WI38 (cell line): ENCODE data around the gene ROBO2.

Experiments used
- H3K4me3 ChIP-seq: 2 replicates; pipeline ENCODE4 v1.5.1; 2011; ENCODE audit warnings: low read depth, mild to moderate bottlenecking, control low read depth, low read length
- TF ChIP-seq, protein P1 (sequence below): IDR thresholded peaks from 2 replicates; pipeline ENCODE4 v1.5.1; 2012; ENCODE audit warnings: low read depth, mild to moderate bottlenecking, control low read depth, low read length

Gene ROBO2

DNA sequence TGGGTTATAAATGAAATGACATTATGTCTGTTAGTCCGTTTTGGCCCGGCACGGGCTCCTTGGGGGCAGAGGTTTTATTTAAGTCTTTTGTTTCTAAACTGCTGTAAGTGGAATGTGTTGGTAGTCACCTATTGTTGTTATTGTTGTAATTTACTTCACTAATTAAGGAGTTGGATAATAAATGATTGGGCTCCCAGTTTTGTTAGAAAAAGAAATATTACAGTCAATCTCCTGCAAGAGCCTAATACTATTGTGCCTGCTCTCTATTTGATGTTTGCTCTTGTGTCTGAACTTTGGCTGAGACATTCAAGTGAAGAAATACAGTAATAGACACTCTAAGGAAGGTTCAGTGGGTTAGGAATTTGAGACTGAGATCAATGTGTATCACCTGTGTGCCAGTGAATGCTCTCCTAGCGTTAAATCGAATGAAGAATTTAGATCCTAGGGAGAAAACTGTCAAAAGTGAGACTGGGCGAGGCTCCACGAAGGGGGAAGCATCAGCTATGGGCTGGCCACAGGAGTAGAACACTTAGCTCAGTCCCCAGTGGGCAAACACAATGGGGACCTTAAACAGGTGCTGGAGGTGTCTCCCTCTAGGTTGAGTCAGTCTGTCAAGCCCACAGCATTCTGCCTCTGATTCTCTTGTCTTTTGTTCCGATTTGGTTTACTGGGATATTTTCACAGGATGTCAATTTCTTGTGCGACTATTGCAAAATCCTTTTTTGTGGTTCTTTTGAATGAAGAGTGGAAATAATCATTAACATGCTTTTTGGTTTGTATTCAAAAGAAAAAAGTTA is 1.2 kb downstream of the ROBO2 start:
- no peak overlapping the region for H3K4me3 ChIP-seq
- TF ChIP-seq, protein P1, sequence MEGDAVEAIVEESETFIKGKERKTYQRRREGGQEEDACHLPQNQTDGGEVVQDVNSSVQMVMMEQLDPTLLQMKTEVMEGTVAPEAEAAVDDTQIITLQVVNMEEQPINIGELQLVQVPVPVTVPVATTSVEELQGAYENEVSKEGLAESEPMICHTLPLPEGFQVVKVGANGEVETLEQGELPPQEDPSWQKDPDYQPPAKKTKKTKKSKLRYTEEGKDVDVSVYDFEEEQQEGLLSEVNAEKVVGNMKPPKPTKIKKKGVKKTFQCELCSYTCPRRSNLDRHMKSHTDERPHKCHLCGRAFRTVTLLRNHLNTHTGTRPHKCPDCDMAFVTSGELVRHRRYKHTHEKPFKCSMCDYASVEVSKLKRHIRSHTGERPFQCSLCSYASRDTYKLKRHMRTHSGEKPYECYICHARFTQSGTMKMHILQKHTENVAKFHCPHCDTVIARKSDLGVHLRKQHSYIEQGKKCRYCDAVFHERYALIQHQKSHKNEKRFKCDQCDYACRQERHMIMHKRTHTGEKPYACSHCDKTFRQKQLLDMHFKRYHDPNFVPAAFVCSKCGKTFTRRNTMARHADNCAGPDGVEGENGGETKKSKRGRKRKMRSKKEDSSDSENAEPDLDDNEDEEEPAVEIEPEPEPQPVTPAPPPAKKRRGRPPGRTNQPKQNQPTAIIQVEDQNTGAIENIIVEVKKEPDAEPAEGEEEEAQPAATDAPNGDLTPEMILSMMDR = no peak

- no peak overlapping the region for H3K4me3 ChIP-seq
- TF ChIP-seq, protein P1 = no peak
These were observed 1.9 kb downstream of the ROBO2 start for GRCh38 chr3:77041811-77042210.

DNA sequence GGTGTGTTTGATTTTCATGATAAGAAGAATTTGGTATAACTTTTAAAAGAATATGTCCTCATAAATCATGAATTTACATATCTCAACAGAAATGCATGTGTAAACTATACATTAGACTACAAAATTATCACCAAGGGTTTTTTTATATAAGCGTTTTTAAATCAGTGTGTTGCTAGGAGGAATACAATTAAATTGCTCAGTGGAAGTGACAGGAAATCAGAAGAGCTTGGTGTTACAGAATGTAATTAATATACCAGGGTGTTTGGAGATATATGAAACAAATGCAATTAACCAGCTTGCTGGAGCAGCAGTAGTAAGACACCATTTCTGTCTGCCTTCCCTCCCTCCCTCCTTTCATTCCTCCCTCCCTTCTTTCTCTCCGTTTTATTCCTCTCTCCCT is 2.4 kb downstream of the ROBO2 start:
- H3K4me3 ChIP-seq = no peak overlapping the region
- TF ChIP-seq, protein P1 = no peak

DNA sequence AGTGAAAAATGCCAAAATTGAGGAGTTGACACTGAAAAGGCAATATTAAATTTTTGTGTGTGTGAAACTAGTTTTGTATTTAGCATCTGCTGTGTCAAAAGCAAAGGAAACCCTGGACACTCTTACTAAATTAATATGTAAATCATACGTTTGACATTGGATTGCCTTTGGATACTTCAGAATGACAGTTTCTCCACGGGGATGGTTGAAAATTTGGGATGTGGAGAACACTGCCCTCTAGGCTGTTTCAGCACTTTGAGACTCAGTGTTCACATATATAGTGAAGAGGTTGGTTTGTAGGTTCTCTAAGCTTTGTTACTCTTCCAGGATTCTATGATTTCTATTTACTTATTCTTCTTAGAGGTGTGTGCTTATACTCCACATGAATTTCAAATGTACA is 3.0 kb downstream of the ROBO2 start:
- TF ChIP-seq, protein P1 = no peak

GRCh38 chr3:77045686-77046085 is 5.8 kb downstream of the ROBO2 start:
- TF ChIP-seq, protein P1 = no peak
- H3K4me3 ChIP-seq = no peak overlapping the region

More for the DNA sequence above, 3.0 kb downstream of the ROBO2 start:
- no peak overlapping the region for H3K4me3 ChIP-seq

GRCh38 chr3:77048186-77048585 is 8.3 kb downstream of the ROBO2 start:
- no peak overlapping the region for H3K4me3 ChIP-seq
- TF ChIP-seq, protein P1 = no peak

DNA sequence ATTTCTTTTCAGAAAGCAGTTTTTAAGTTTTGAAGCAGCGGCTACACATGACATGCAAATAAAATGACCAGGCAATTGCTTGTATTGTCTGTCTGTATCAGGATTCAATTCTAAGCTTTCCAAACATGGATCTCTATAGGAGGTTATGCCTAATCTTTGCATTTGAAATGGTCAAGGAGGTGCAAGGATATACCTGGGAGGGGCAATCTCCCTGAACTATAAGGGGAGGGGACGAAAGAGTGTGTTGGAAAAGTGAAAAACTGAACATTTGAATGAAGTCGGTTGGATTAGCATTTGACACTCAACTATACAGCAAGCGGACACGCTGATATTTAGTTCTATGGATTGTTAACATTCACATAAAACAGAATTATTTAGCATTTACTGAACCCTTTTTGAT is 11.7 kb downstream of the ROBO2 start:
- H3K4me3 ChIP-seq = no peak overlapping the region

More for the DNA sequence above, 11.7 kb downstream of the ROBO2 start:
- TF ChIP-seq, protein P1 = no peak
